Mesodermal cell (in vitro differentiated cells): ENCODE results near the gene GALNT13.

Experiments
- H3K27ac ChIP-seq: 2 replicates; pipeline ENCODE4 v1.7.0; 2013; ENCODE audit warnings: mild to moderate bottlenecking, low read depth, low read length, moderate library complexity; ENCODE audit not compliant: severe bottlenecking
- H3K36me3 ChIP-seq: 2 replicates; pipeline ENCODE4 v1.7.1; 2013; ENCODE audit warnings: mild to moderate bottlenecking, low read length, moderate library complexity; ENCODE audit not compliant: control insufficient read depth, insufficient read depth
- H3K4me1 ChIP-seq: one replicate; pipeline ENCODE4 v1.7.1; 2013; ENCODE audit warnings: mild to moderate bottlenecking, low read length; ENCODE audit not compliant: insufficient read depth, control insufficient read depth, poor library complexity, severe bottlenecking
- H3K4me3 ChIP-seq: 2 replicates; pipeline ENCODE4 v1.7.0; 2013; ENCODE audit warnings: low read length, control low read depth, mild to moderate bottlenecking; ENCODE audit not compliant: insufficient read depth, poor library complexity, severe bottlenecking; ENCODE audit errors: extremely low read depth
- H3K9me3 ChIP-seq: 2 replicates; pipeline ENCODE4 v1.7.1; 2013; ENCODE audit warnings: mild to moderate bottlenecking, low read length, moderate library complexity; ENCODE audit not compliant: control insufficient read depth
- WGBS, 2 experiments: methylation state at CpG; one replicate each; pipeline ENCODE4 v1.1.5; 2013; ENCODE audit warnings: missing lambda C conversion rate in 2 of 2; ENCODE audit not compliant: insufficient coverage in 2 of 2; 5-methylcytosine and 5-hydroxymethylcytosine counted together

The GALNT13 gene

GRCh38 chr2:153875801-153876466 lies 4.2 kb downstream of the GALNT13 start:
- Histone ChIP-seq H3K27ac (no peak overlapping the region), H3K9me3 (no peaks in the 10 kb centered on the region), H3K4me3 (no peak overlapping the region), H3K36me3 (no peaks in the 10 kb centered on the region), H3K4me1 (peaks cover 5% of the 10 kb centered on the region)
- 60% methylated on average over 1 to 2 of the region's 2 CpGs for WGBS, 2 experiments

- no CpG with 5 or more reads among the region's 2 CpGs for WGBS, 2 experiments
- H3K36me3 ChIP-seq, result no peaks in the 10 kb centered on the region
- no peaks in the 10 kb centered on the region for H3K4me1 ChIP-seq
- H3K4me3 ChIP-seq, result no peak overlapping the region
- no peaks in the 10 kb centered on the region for H3K9me3 ChIP-seq
- H3K27ac ChIP-seq, result no peak overlapping the region
Measured at GRCh38 chr2:153880926-153881325, 9.2 kb downstream of the GALNT13 start.

GRCh38 chr2:153886833-153887232 lies 15.1 kb downstream of the GALNT13 start:
- no peaks in the 10 kb centered on the region for H3K36me3 ChIP-seq
- no peak overlapping the region for H3K4me3 ChIP-seq
- no peaks in the 10 kb centered on the region for H3K4me1 ChIP-seq
- no peaks in the 10 kb centered on the region for H3K9me3 ChIP-seq
- H3K27ac ChIP-seq, result no peak overlapping the region

- Histone ChIP-seq H3K27ac (peak overlapping the region; percentile 60), H3K4me3 (no peak overlapping the region)
- 17 to 29% methylated on average over 1 of the region's 1 CpG for WGBS, 2 experiments
Measured at GRCh38 chr2:153890576-153890975, 18.9 kb downstream of the GALNT13 start.

GRCh38 chr2:153891051-153891450 lies 19.3 kb downstream of the GALNT13 start:
- no peaks in the 10 kb centered on the region for H3K9me3 ChIP-seq
- no peaks in the 10 kb centered on the region for H3K36me3 ChIP-seq
- H3K4me1 ChIP-seq, result no peaks in the 10 kb centered on the region
- no peak overlapping the region for H3K27ac ChIP-seq
- H3K4me3 ChIP-seq, result no peak overlapping the region

More at GRCh38 chr2:153890576-153890975, 18.9 kb downstream of the GALNT13 start:
- Histone ChIP-seq H3K36me3 (no peaks in the 10 kb centered on the region), H3K4me1 (no peaks in the 10 kb centered on the region), H3K9me3 (no peaks in the 10 kb centered on the region)

- WGBS, 2 experiments, result 80 to 92% methylated on average over 2 to 3 of the region's 3 CpGs
- Histone ChIP-seq H3K36me3 (no peaks in the 10 kb centered on the region), H3K4me3 (no peak overlapping the region), H3K9me3 (no peaks in the 10 kb centered on the region), H3K27ac (no peak overlapping the region), H3K4me1 (no peaks in the 10 kb centered on the region)
Measured at GRCh38 chr2:153912798-153913396, 41.2 kb downstream of the GALNT13 start.

- Histone ChIP-seq H3K9me3 (no peaks in the 10 kb centered on the region), H3K27ac (no peak overlapping the region), H3K36me3 (no peaks in the 10 kb centered on the region), H3K4me1 (no peaks in the 10 kb centered on the region), H3K4me3 (no peak overlapping the region)
Measured at GRCh38 chr2:153917570-153917969, 45.8 kb downstream of the GALNT13 start.

GRCh38 chr2:153935511-153935910 lies 63.8 kb downstream of the GALNT13 start:
- no peaks in the 10 kb centered on the region for H3K36me3 ChIP-seq
- H3K4me3 ChIP-seq, result no peak overlapping the region
- H3K4me1 ChIP-seq, result no peaks in the 10 kb centered on the region
- no peak overlapping the region for H3K27ac ChIP-seq
- no peaks in the 10 kb centered on the region for H3K9me3 ChIP-seq

GRCh38 chr2:153939124-153939796 lies 67.5 kb downstream of the GALNT13 start:
- WGBS, 2 experiments, result 83 to 88% methylated on average over 2 to 3 of the region's 3 CpGs
- peaks cover 2% of the 10 kb centered on the region for H3K4me1 ChIP-seq
- H3K9me3 ChIP-seq, result no peaks in the 10 kb centered on the region
- H3K4me3 ChIP-seq, result no peak overlapping the region
- H3K27ac ChIP-seq, result no peak overlapping the region
- no peaks in the 10 kb centered on the region for H3K36me3 ChIP-seq

- H3K27ac ChIP-seq, result no peak overlapping the region
- H3K4me3 ChIP-seq, result no peak overlapping the region
- 67 to 80% methylated on average over 1 to 3 of the region's 3 CpGs for WGBS, 2 experiments
- H3K9me3 ChIP-seq, result no peaks in the 10 kb centered on the region
- peaks cover 2% of the 10 kb centered on the region for H3K4me1 ChIP-seq
- H3K36me3 ChIP-seq, result no peaks in the 10 kb centered on the region
Measured at GRCh38 chr2:153940511-153940910, 68.8 kb downstream of the GALNT13 start.

GRCh38 chr2:153944800-153945199 lies 73.1 kb downstream of the GALNT13 start:
- Histone ChIP-seq H3K9me3 (no peaks in the 10 kb centered on the region), H3K36me3 (no peaks in the 10 kb centered on the region), H3K4me3 (no peak overlapping the region), H3K27ac (no peak overlapping the region), H3K4me1 (peaks cover 2% of the 10 kb centered on the region)
- 90% methylated on average over 4 of the region's 8 CpGs; no CpG with 5 or more reads in 1 of the 2 experiments for WGBS, 2 experiments
